ENCODE results near the gene ZDHHC17.

GRCh38 chr12:76745343-76745742 is 18.6 kb upstream of the ZDHHC17 start:
- TF ChIP-seq, protein P1, sequence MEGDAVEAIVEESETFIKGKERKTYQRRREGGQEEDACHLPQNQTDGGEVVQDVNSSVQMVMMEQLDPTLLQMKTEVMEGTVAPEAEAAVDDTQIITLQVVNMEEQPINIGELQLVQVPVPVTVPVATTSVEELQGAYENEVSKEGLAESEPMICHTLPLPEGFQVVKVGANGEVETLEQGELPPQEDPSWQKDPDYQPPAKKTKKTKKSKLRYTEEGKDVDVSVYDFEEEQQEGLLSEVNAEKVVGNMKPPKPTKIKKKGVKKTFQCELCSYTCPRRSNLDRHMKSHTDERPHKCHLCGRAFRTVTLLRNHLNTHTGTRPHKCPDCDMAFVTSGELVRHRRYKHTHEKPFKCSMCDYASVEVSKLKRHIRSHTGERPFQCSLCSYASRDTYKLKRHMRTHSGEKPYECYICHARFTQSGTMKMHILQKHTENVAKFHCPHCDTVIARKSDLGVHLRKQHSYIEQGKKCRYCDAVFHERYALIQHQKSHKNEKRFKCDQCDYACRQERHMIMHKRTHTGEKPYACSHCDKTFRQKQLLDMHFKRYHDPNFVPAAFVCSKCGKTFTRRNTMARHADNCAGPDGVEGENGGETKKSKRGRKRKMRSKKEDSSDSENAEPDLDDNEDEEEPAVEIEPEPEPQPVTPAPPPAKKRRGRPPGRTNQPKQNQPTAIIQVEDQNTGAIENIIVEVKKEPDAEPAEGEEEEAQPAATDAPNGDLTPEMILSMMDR (IDR thresholded peaks at IDR 0.05; ENCODE audit: poor library complexity): no peak
- TF ChIP-seq EZH2phosphoT487 (IDR thresholded peaks at IDR 0.05; ENCODE audit: low read depth, severe bottlenecking, unreplicated experiment) (no peak), EZH2 (IDR thresholded peaks at IDR 0.05; ENCODE audit: borderline replicate concordance) (no peak)

All from hepatocyte (in vitro differentiated cells).